ENCODE results near the gene DNM3.

DNM3 gene

DNA sequence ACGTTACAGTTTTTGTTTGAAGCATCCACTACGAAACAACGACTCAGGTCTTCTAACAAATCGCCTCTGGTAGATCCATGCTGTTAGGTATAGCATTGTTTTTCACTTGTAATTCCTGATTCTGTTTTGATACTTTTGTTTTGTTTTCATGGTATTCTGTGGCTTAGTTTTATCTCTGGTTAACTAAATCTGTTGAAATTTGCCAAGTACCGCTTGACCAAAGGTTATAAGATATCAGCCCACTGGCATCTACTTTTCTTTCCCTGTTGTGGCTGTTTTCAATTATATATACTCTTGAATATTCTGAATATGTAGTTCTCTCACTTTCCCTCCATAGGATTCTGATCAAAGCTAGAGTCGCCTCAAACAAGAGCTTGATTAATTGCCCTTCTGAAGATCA is 304.4 kb downstream of the DNM3 start:
- DNase-seq: no peak

DNA sequence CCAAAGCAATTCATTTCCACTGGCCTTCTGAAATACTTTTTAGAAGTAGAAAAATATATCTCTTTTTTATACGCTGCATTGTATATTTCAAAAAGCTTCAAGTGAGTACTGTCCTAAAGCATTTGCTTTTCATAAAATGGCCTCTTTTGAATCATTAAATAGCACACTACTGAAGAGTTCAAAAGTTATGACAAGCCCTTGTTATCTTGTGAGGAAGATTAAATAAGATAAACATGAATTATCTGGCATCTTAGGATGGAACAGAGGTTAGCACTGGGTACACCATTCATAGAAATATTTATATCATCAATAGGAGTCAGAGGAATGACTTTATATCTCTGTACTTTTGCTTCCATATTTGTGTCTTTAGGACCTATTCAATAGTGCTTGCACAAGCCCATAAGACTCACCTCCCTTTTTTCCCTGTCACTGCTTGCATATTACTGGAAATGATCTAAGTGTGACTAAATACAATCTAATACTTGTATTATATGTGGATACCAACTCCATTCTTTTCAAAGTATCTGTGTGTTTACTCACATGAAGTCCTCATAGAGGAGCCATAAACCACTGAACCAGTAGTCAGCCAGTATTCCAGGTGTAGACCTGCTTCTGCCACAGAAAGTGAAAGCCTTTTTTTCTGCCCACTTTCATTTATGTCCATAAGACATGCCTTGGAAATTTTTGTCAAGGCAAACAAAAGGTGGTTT is 305.0 kb downstream of the DNM3 start:
- DNase-seq: no peak

DNA sequence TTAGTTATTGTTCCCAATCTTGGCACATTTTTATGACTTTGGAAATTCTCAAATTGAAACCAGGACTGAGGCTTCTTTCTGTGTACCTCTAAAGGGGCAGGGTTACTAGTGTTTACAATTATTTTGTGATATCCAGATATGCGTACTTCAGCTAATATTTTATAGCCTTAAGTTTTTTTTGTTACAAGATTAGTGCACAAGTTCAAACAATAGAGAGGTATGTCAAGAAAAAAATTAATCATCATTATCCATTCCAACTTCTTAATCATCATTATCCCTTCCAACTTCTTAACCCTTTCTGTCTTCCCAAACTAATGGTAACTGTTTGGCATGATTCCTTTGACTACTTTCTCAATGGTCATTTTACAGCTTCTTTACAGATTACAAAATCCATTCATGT is 306.2 kb downstream of the DNM3 start:
- no peak for DNase-seq

DNA sequence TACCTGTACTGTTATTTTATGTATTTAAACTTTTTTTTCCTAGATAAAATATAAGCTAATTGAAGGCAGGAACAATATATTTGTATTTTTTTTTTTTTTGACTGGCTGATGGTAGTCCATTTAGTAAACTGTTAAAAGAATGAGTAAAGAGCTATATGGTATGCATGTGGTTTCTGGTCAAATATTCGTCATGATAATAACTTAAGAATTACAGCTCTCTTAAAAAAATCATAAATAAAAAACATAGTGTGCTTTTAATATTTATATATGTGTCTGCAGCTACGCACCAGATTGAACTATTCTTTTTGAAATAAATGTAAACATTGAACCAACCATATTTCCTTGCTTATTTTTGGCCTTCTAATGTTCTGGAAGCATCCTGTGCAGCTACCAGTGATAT is 306.9 kb downstream of the DNM3 start:
- no peak for DNase-seq

DNA sequence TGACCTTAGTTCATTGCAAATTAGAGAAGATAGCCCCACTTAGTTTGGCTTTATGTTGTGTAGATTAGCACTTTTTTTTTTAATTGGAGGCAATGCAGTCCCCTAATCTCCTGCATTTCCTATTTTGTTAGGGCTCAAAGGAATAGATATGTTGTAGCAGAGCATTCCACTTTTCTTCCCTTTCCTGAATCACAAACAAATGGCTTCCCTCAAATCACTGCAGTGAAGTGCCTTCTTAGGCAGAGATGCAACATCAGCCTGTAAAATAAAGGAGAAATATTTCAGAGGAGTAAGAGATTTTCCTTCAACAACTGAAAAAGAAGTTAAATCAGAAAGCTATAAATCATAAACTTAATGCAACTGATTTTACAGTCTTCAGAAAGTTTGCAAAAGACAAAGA is 307.4 kb downstream of the DNM3 start:
- DNase-seq: no peak

DNA sequence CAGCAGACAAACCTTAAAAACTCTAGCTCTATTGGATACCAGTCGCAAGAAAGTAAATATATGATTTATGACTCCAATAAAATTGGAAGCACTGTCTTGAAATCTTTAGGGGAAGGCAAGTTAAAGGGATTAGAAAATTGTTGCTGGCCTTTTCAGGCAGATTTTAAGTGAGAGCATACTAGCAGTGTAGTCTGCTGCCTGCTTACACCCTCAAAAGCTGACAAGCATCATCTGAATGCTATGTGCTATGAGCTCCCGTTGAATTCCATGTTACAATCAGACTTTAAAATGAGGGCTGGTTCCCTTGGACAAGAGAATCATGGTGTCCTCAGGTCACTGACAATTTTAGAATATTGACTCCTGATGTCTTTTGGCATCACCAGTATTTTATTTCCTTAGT is 308.0 kb downstream of the DNM3 start:
- DNase-seq: no peak

DNA sequence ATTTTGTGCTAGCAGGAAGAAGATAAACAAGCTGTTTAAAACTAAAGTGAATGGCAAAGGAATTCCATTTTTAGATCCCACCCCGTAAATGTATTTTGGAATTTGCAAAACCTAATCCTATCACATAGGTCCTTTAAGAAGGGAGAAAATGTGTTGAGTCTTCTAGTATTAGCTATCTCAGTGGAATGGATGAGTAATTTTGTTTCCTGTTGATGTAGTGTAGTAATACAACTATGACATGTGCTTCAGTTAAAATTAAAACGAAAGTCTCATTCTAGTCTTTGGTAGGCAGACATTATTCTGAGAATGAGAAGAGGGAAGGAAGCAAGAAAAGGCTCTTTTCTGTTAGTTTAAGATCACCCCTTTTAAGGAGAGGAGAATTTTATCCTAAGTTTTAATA is 313.3 kb downstream of the DNM3 start:
- peak; percentile 27 to 61 for DNase-seq

DNA sequence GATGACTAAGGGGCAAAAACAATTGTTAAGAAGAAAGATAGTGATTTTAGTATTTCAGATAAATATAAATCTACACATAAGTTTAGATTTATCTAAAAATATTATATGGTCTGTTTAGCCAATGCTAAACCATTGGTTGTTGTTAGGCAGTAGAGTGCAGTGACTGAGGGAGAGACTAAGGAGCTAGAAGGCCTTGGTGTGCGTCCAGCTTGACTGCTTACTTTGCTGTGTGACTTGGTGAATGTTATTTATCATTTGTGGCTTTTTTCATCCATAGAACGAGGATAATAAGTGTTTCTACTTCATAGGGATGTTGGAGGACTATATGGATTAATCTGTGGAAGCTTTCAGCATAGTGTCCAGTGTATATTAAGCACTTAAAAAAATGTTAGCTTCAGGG is 314.5 kb downstream of the DNM3 start:
- DNase-seq: no peak

DNA sequence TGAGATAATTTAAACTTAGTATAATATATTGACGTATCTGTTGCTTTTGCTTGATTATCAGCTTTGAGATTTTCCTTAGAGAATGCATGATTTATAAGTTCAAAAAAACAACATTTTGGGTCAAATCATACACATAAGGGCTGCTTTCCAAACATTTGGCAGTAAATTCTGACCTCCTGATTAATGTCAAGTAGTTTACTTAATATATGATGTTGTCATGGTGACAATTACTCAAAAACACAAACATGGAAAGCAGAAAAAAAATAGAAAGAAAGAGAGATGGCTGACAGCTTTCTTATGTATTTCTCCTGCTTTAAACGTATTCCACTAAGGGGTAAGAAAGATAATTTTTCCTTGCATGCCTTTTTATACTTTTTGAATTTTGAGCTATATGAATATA is 320.9 kb downstream of the DNM3 start:
- DNase-seq: no peak

DNA sequence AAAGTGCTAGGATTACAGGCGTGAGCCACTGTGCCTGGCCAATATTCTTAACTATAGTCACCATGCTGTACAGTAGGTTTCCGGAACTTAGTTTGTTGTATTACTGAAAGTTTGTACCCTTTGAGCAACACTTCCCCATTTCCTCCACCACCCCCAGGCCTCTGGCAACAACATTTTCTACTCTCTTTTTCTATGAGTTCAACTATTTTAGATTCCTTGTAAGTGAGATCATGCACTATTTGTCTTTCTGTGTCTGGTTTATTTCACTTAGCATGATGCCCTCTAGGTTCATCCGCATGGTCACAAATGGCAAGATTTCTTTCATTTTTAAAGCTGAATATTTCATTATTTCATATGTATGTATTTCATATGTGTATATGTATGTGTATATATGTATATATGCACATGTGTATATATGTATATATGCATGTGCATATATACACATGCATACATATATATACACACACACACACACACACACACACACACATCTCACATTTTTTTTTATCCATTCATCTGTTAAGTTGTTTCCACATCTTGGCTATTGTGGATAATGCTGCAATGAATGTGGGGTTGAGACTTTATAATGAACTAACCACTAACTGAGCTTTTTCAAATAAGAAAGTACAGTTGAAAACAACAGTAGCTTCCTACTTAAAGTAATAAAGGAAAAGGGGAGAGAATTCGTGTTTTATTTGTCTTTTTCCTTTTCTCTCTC is 322.4 kb downstream of the DNM3 start:
- no peak for DNase-seq

DNA sequence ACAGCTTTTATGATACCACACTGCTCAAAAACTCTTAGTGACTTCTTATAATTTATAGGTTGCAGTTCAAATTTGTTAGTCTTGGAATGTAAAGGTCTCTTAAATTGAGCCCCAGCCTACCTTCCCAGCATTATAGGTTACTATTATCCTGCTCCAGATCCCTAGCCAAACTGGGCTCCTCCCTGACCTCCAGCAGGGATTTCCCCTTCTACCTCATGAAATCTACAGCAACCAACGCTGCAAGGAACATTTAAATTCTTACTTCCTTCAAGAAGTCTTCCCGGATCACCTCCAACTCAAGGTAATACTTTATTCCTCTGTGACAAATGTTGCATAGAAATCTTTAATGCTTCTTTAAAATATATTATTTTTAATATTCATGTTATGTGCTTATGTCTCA is 324.1 kb downstream of the DNM3 start:
- no peak for DNase-seq

DNA sequence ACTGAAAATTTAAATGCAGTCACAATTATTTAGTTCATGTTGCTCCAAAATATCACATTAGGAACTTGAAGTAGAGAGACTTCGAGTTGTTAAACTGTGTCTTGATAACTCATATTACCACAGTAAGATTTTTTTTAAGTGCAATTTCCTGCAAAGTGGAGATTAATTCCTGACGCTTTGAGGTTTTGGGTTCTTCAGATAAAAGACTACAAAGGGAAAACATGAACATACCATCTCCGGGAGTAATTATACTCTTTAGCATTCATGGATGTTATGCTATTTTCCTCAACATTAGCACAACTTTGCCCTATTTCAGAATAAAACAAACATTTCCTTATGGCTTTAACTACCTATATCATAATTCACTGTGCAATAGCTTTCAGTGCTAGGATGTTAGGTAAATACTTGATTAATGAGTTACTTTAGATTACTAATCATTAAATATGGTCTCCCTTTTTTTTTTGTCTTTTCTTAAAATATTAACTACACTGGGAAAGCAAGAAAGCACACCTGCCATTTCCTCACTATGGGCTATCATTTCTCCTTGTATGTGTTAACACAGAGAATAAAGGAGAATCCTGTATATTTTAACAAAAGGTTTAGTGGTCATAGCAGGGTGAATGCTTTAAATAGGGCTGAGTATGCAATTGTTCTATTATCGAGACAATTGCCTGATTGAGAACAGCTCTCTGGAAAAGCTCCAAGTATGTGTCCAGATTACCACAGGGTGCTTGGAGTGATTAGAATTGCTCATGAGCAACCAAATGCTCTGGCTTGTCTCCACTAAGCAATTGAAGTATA is 326.7 kb downstream of the DNM3 start:
- no peak for DNase-seq

DNA sequence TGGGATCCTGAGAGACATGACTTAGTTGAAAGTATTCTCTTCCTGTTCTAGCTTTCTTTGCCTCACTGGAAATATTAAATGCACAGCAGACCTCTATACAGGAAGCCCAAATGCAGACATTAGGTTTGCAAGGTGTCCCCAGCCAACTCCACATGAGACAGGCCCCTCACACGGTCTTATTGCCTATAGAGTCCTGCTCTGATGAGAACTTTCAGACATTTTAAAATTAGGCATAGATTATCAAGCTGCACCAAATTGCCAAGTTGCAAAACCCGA is 327.2 kb downstream of the DNM3 start:
- no peak for DNase-seq

DNA sequence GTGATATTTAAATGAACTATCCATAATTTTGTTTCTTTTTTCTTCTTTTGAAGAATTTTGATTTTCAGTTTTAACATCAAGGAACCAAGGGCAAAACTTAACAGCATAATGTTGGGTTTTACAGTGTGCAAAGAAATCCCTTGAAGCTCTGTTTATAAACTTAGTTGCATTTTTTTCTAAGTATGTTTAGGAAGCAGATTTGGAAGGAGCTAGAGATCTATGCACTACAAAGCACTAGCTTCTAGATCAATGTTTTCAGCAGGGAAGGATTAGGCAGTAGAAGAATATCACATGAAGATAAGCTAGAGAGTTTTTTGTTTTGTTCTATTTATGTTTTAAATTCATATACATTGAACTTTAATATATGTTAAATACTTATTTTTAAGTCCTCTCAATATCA is 328.5 kb downstream of the DNM3 start:
- DNase-seq: no peak

DNA sequence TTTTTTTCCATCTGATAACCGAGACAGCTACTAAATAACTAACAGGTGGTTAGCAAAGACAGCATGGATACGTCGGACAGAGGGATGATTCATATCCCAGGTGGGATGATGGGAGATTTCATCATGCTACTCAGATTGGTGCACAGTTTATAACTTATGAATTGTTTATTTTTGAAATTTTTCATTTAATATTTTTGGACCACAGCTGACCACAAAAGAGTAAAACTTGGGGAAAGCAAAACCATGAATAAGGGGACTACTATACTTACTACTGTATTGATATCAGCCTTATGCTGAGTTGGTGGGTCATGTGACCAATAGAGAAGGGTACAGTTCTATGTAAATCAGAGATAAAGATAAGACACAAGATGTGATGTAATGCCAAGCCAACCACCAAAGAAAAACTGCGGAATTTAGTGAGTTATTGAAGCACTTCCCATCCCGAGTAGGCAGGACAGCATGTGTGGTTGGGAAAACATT is 331.1 kb downstream of the DNM3 start:
- no peak for DNase-seq

DNA sequence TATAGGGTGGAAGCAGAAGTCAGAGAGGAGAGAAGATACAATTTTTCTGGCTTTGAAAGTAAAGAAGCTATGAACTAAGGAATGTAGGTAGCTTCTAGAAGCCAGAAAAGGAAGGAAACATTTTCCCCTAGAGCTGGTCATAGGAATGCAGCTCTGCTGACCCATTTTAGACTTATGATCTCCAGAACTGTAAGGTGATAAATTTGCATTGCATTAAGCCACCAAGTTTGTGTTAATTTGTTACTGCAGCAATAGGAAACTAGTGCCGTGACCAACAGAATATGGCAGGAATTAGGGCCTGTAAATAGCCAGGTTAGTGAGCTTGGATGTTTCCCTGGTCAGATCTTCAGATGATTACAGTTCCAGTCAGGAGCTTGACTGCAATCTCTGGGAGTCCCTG is 334.9 kb downstream of the DNM3 start:
- no peak for DNase-seq

DNA sequence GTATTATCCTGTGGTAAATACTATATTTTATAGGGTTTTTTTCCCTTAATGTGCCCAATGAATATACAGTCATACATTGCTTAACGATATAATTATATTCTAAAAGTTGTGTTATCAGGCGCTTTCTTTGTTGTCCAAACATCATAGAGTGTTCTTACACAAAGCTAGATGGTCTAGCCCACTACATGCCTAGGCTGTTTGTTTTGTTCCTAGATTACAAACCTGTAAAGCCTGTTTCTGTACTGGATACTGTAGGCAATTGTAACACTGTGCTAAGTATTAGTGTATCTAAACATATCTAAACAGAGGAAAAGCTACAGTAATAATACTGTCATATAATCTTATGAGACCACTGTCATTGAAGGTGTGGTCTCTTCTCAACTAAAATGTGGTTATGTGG is 336.6 kb downstream of the DNM3 start:
- DNase-seq: no peak

DNA sequence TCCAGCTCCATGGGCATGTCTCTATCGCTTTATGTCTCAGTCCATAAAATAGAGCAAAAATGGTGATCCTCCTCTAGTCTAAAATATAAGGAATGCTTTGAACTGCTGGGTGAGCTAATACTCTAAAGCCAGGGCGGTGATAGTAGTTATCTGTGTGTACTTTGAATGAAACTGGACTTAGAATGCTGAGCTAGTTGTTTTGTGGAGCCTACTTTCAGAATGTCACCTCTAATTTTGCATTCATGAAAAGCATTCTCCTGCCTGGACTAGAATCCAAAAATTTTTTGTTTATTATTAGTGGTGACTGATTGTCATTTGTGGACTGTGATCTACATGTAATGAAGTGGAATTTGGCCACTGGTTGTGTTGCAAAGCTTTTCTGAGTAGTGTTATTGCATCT is 337.6 kb downstream of the DNM3 start:
- no peak for DNase-seq

DNA sequence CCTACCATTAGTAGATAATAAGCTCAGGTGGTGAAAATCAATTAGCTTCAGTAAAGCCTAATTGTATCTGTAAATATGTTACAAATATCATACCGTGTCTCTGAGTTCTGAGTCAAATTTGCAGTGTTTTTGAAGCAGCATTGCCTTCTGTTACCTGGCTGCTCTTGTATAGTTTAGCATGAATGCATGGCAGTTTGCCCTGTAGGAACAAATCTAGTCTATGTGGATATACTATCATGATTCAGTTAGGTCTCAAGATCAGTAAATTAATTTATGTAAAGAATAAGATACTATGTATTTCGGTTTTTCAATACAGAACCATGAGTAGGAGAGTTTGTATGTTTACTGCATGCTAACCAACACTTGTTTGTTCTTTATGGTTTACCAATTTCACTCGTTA is 338.6 kb downstream of the DNM3 start:
- no peak for DNase-seq

DNA sequence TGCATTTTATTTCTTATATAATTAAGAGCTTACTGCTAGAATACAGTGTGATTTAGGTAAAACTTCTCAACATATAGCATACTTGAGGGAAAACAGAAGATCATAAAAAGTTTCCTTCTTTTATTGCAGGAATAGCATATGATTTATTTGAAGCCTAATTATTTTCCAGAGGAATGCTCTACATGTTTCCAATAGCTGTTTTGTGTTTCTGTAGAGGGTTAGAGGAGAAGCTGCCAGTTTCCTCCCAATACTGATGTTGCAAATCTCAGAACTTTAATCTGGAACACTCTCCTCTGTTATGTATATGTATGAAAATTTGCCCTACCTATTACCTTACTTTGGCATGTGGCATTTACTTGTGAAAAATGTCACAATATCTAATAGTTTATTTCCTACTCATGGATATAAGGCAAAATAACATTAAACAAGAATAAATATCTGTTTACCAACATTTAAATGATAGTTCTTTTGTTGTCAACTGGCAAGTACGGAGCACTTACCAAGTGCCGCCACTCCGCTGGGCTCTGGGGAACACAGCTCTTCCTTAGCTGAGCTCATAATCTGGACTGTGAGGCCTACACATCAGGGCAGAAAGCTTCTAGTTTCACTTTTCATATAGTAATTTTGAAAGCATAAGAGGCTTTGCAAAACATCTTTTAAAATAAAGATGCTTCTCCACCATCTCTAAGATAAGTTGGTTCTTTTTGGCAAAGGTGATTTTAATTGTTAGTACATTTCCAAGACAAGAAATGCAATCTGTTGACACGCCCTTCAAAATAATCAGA is 339.4 kb downstream of the DNM3 start:
- no peak for DNase-seq

DNA sequence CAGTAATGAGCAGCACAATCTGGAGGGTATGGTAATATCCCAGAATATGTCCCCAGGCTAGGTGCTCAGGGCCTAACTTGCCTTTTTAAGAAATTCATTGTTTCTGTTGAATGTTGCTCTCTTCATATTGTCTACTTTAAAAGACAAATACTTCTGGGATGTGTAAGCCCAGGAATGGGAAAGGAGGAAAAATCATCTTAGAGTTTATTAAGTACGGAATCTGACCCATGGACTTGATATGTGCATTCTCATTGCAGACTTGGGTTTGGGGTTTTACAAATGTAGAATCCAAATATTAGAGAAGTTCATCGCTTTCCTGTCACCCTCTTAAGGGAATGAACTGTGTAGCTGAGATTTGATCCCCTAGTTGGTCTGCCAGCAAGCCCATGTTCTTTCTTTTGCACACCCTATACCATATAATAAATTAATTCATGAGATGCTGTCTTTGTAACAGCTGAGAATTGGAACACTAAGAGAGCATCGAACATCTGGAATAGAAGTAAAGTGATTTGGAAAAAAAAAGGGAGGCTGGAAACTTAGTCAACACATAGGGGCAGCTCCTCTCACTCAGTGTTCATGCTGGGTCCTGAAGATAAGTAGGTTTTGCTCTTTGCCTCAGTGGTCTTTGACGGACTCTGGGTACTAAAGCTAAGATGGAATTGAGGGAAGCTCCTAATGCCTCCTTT is 343.4 kb downstream of the DNM3 start:
- DNase-seq: no peak

DNA sequence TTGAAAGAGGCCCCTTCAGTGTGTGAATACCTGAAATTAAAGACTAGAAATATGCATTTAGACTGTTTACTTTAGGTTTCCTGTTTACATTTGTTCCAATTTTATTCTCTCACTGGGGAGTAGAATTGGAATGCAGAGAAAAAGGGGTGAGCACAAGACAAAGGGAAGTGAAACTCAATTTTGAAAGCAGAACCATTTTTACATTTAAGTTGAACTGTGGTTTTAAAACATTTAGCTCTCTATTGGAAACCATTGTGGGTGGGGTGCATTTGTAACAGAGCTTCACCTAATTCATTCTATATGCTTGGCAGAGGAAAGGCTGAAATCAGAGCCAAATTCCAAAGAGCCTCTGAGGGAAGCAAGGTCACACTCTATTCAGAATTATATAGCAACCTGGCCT is 343.9 kb downstream of the DNM3 start:
- no peak for DNase-seq

DNA sequence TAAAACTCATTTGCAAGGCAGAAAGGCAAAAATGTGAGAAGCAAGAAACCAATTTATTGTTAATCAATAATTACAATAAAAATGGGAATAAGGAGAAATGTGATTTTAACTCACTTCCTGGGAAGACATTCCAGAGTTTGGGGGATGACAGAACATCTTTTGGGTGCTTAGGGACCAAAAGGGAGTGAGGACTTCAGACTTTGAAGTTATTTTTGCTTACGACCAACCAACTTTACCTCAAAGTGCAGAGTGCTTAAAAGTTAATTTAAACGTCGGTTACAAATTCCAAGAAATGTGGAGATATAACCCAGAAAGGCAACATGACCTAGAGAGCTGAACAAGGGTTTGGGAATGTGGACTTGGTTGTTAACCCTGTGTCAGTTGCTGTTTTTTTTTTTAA is 344.7 kb downstream of the DNM3 start:
- DNase-seq: no peak

All from AML-193 (cell line).